Mucosa of stomach (tissue), 1 donor: ENCODE measurements around the gene CLASP2.

Source experiments
- H3K27me3 ChIP-seq: one replicate; pipeline ENCODE4 v1.7.0; 2013; ENCODE audit warnings: mild to moderate bottlenecking, low read length; ENCODE audit not compliant: control insufficient read depth, insufficient read depth
- H3K36me3 ChIP-seq: one replicate; pipeline ENCODE4 v1.7.0; 2013; ENCODE audit warnings: low read length; ENCODE audit not compliant: control insufficient read depth, insufficient read depth
- H3K4me1 ChIP-seq: one replicate; pipeline ENCODE4 v1.7.0; 2013; ENCODE audit warnings: mild to moderate bottlenecking, low read length; ENCODE audit not compliant: control insufficient read depth, insufficient read depth
- H3K4me3 ChIP-seq: one replicate; pipeline ENCODE4 v1.7.0; 2013; ENCODE audit warnings: low read length
- H3K9ac ChIP-seq: one replicate; pipeline ENCODE4 v1.7.0; 2013; ENCODE audit warnings: mild to moderate bottlenecking, low read length, moderate library complexity
- H3K9me3 ChIP-seq: one replicate; pipeline ENCODE4 v1.7.0; 2013; ENCODE audit warnings: mild to moderate bottlenecking, low read length, moderate library complexity; ENCODE audit not compliant: control insufficient read depth
- donor health status: Pancreatic carcinoma.

CLASP2 gene

DNA sequence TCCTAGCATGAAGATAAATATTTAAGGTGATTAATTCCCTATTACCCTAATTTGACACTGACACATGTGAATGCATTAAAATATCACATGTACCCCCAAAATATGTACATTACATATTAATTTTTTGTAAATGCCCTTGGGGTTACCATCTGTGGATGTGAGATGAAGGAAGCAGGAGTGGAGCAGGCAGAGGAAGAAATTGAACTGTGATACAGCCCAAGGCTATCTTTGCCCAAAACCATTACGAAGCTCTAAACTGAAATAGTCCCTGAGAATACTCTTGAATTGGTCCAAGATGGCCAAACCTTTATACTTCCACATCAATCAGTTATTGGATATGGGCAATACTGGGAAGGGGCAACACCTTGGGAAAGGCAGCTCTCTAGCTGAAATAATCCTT, 105.0 kb downstream of the CLASP2 start:
- H3K4me3 ChIP-seq, result no peak overlapping the region
- H3K9me3 ChIP-seq, result no peaks in the 10 kb centered on the region
- H3K4me1 ChIP-seq, result no peaks in the 10 kb centered on the region
- H3K9ac ChIP-seq, result no peak overlapping the region
- H3K27me3 ChIP-seq, result no peaks in the 10 kb centered on the region
- H3K36me3 ChIP-seq, result no peaks in the 10 kb centered on the region

DNA sequence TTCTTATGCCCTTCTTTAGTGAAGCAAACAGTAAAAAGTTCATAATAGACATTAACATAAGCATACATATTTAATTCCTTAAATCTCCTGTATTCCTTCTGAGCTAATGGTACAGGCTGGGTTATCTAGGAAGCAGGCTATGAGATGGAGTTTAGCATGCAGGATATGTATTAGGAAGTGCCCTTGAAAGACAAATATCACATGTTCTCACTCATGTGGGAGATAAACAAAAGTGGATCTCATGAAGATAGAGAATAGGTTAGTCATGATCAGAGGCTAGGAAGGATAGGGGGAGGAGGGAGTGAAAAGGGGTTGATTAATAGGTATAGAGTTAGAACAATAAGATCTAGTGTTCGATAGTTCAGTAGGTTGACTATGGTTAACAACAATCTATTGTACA, 105.4 kb downstream of the CLASP2 start:
- no peak overlapping the region for H3K9ac ChIP-seq
- H3K4me1 ChIP-seq, result no peaks in the 10 kb centered on the region
- no peak overlapping the region for H3K4me3 ChIP-seq
- H3K36me3 ChIP-seq, result no peaks in the 10 kb centered on the region
- H3K27me3 ChIP-seq, result no peaks in the 10 kb centered on the region
- H3K9me3 ChIP-seq, result no peaks in the 10 kb centered on the region

DNA sequence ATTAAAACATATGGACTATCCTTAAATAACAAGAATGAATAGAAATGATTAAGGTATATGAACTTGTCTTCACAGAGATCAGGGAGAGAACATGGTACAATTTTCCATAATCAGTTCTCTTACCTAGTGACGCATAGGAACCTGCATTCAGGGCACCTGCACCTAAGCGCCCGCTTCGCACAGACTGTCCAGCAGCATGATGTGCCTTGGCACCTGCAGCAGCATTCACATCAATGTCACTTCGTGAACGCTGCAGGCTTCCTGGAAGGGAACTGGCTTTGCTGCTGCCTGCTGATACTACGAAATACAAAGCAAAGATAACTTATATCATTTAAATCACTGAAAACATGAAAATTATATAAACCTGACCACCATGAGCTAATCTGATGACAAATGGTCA, 115.2 kb downstream of the CLASP2 start:
- H3K36me3 ChIP-seq, result no peaks in the 10 kb centered on the region
- no peak overlapping the region for H3K9ac ChIP-seq
- no peaks in the 10 kb centered on the region for H3K27me3 ChIP-seq
- no peak overlapping the region for H3K4me3 ChIP-seq
- H3K9me3 ChIP-seq, result no peaks in the 10 kb centered on the region
- peaks cover 4% of the 10 kb centered on the region for H3K4me1 ChIP-seq

DNA sequence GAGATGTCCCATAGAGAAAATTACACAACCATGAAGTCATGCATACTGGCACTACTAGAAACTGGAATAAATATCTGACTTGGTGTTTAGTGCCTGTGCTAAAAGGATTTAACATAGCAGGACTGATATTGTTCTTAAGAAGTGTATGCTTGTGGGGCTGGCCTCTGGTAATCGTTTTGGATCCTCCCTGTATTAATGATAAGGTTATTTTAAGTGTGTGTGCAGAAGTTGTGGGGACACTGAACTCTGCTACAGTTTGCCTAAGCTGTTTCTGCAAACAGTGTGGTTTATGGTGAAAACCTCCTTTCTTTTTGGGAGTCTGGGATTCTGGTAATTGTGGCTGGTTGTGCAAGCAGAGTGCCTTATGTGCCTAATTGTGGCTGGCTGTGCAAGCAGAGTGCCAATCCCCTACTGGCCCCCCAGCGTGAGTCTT, 120.8 kb downstream of the CLASP2 start:
- Histone ChIP-seq H3K4me1 (peaks cover 4% of the 10 kb centered on the region), H3K9ac (no peak overlapping the region), H3K4me3 (no peak overlapping the region), H3K36me3 (no peaks in the 10 kb centered on the region), H3K27me3 (no peaks in the 10 kb centered on the region), H3K9me3 (no peaks in the 10 kb centered on the region)

DNA sequence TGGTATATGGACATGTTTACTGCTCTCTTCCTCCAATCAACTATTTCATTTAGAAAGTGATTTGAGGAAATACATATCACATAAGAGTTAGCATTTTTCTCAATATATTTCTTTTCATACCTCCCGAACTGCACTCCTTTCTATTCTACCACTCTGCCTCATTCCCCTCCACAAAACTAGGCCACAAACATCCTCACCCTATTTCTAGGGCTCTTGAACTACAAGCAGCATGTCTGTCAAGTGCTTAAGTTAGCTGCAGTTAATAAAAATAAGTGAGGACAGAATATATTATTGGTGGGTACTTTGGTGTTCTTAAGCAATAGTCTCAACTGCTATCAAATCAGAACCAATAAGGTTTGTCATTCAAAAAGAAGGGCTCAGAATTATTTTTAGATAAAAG, 125.1 kb downstream of the CLASP2 start:
- no peak overlapping the region for H3K4me3 ChIP-seq
- H3K9ac ChIP-seq, result no peak overlapping the region
- peaks cover 2% of the 10 kb centered on the region for H3K4me1 ChIP-seq
- H3K9me3 ChIP-seq, result no peaks in the 10 kb centered on the region
- no peaks in the 10 kb centered on the region for H3K27me3 ChIP-seq
- H3K36me3 ChIP-seq, result no peaks in the 10 kb centered on the region

DNA sequence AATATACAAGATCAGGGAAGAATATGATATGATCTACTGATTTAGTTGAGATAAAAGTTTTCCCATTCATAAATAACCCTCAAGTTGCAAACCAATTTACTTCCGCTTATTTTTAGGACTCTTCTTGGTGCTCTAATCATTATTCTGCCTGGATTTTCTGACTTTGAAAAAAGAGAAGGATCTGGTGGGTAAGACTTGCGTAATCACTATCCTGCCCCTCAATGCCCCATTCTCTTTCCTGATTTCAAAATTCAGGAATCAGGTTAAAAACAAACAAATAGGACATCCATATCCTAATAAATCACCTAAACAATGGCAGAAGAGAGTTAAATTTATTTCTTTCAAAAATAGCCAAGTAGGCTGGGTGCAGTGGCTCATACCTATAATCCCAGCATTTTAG, 127.5 kb downstream of the CLASP2 start:
- Histone ChIP-seq H3K4me1 (no peaks in the 10 kb centered on the region), H3K36me3 (no peaks in the 10 kb centered on the region), H3K9me3 (no peaks in the 10 kb centered on the region)

DNA sequence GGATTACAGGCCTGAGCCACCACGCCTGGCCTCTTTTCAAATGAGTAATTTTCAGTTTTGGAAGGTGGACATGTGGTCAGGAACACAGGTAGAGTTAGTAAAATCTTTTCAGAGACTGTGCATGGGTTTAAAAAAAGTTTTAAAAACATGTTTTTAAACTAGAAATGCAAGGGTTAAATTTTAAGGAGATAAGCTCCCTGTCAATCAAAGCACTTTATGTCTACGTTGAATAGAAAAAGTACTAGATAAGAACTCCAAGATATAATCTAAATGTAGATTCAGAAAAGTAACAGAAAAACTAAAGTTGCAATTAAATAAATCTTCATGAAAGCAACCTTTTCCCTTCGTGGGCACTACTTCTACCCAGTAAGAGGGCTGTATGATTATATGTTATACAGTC, 131.7 kb downstream of the CLASP2 start:
- H3K36me3 ChIP-seq, result no peaks in the 10 kb centered on the region
- H3K4me1 ChIP-seq, result no peaks in the 10 kb centered on the region
- no peaks in the 10 kb centered on the region for H3K27me3 ChIP-seq

More for the DNA sequence above, 127.5 kb downstream of the CLASP2 start:
- H3K27me3 ChIP-seq, result no peaks in the 10 kb centered on the region
- H3K4me3 ChIP-seq, result no peak overlapping the region
- no peak overlapping the region for H3K9ac ChIP-seq

DNA sequence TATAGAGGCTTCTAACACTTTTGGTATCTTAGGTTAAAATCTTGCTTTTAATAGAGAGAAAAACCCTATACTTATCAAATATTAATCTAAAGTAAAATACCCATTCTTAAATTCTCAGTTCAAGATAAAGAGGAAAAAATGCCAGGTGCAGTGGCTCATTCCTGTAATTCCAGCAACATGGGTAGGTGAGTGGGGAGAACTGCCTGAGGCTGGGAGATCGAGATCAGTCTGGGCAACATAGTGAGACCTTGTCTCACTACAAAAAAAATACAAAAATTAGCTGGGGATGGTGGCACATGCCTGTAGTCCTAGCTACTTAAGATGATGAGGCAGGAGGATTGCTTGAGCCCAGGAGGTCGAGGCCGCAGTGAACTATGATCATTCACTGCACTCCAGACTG, 135.8 kb downstream of the CLASP2 start:
- peaks cover 5% of the 10 kb centered on the region for H3K4me1 ChIP-seq
- H3K36me3 ChIP-seq, result peaks cover 4% of the 10 kb centered on the region
- H3K9ac ChIP-seq, result no peak overlapping the region
- H3K9me3 ChIP-seq, result no peaks in the 10 kb centered on the region
- H3K4me3 ChIP-seq, result no peak overlapping the region
- H3K27me3 ChIP-seq, result no peaks in the 10 kb centered on the region

More for the DNA sequence above, 131.7 kb downstream of the CLASP2 start:
- no peak overlapping the region for H3K4me3 ChIP-seq
- no peaks in the 10 kb centered on the region for H3K9me3 ChIP-seq
- no peak overlapping the region for H3K9ac ChIP-seq

DNA sequence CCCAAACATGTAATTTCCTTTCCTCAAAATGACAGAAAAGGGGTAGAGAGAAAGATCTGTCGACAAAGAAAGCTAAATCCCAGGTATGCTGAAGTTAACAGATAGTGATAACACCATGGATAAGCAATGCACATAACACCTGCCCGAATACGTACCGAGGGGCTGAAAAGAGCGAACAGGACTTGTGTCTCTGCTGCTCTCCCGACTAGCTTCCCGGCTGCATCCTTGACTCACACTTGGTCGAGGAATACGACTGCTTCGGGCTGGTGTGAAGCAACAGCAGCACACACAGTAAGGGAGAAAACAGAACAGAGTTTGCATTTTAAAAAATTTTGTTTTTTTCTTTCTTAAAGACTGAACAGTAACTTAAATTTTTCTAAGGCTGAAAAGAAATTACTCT, 136.4 kb downstream of the CLASP2 start:
- Histone ChIP-seq H3K4me1 (peaks cover 5% of the 10 kb centered on the region), H3K27me3 (no peaks in the 10 kb centered on the region), H3K9me3 (no peaks in the 10 kb centered on the region), H3K4me3 (no peak overlapping the region), H3K36me3 (peaks cover 6% of the 10 kb centered on the region), H3K9ac (no peak overlapping the region)

DNA sequence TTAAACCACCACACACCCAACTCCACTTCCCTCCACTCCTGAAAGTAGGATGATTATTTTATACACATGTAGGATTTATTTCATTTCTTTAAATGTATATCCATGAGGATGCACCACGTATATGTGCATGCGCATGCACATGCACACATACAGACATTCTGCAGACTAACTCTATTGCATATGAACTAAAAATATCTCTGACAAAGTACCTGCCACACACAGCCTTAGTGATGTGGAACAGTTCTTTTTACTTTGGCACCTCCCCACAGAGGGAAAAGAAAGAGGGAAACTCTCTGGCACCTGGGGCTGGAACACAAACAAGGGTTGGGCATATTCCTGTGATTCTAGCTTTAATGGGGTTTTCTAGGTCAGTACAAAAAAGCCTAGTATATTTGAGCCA, 138.2 kb downstream of the CLASP2 start:
- Histone ChIP-seq H3K4me3 (no peak overlapping the region), H3K9ac (no peak overlapping the region), H3K27me3 (no peaks in the 10 kb centered on the region), H3K36me3 (peaks cover 6% of the 10 kb centered on the region), H3K9me3 (no peaks in the 10 kb centered on the region), H3K4me1 (peaks cover 13% of the 10 kb centered on the region)

DNA sequence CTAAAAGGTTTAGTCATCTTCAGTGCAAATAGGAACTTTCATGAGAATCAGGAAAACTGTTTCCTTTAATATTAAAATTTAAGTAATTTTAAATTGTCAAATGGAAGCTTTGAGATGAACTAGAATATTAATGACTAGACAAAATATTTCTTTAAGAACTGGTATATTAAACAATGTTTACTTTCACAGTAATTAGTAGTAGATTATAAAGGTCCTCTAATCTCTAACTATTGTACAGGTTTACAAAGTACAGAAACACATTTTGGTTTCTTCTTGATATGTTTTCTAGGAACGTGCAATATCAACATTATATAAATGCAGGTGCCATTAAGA, 138.9 kb downstream of the CLASP2 start:
- no peak overlapping the region for H3K9ac ChIP-seq
- H3K9me3 ChIP-seq, result no peaks in the 10 kb centered on the region
- peaks cover 13% of the 10 kb centered on the region for H3K4me1 ChIP-seq
- peaks cover 6% of the 10 kb centered on the region for H3K36me3 ChIP-seq
- no peaks in the 10 kb centered on the region for H3K27me3 ChIP-seq
- no peak overlapping the region for H3K4me3 ChIP-seq

DNA sequence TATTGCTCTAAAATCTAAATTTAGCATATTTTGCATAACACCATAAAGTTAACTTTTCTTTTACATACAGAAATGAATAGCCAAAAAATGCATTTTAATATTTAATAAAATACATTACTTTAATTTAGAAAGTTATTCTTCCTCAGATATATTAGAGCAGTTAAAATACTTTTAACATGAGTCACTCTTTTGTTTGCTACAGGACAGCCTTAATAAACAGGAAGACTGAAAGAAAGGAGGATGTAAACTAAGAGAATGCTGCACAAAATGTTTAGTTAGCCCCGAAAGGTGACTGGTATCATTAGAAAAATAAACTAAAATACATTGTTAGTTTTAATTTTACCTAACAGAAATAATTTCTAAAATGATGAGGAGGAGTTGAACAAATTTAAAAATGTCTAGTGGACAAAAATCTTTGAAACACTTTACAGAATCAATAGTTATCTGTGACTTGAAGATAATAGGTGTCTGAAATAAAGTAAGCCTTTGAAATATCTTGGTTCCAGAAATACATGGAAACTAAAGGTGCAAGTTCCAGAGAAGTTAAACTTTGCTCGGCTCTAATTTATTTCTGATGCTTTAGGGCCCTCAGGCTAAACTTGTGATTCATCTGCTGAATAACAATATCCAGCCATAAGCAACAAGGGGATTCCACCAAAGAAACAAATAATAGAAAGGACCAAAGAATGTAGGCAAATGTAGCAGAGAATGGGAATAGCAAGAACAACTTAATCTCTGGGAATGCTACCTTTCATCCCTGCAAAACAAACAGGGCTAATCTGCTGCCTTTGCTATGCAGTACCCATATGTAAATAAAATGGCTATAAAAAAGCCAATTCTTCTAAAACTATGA, 139.5 kb downstream of the CLASP2 start:
- Histone ChIP-seq H3K9ac (no peak overlapping the region), H3K4me1 (peaks cover 13% of the 10 kb centered on the region), H3K27me3 (no peaks in the 10 kb centered on the region), H3K36me3 (peaks cover 6% of the 10 kb centered on the region), H3K4me3 (no peak overlapping the region), H3K9me3 (no peaks in the 10 kb centered on the region)

DNA sequence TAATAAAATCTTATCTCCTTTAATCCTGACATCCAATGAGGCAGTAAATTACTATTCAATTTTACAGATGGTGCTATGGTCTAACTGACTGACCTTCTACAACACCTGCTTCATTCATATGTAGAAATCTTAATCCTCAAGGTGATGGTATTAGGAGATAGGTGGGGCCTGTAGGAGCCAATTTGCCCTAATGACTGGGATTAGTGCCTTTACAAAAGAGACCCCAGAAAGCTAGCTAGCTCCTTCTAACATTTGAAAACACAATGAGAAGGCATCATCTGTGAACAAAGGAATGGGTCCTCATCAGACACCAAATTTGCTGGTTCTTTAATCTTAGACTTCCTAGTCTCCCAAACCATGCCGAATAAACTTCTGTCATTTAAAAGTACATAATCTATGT, 140.5 kb downstream of the CLASP2 start:
- H3K36me3 ChIP-seq, result peaks cover 6% of the 10 kb centered on the region
- peaks cover 13% of the 10 kb centered on the region for H3K4me1 ChIP-seq
- H3K4me3 ChIP-seq, result no peak overlapping the region
- H3K9me3 ChIP-seq, result no peaks in the 10 kb centered on the region
- H3K9ac ChIP-seq, result no peak overlapping the region
- H3K27me3 ChIP-seq, result no peaks in the 10 kb centered on the region
